H9 (cell line): ENCODE measurements around the gene KCNMB1. TPM values are rescaled to one million over a fixed set of nuclear protein-coding genes. Genes with fewer than 3 reads are reported as not detected.

ENCODE experiments used
- DNase-seq: peaks from one replicate; pipeline ENCODE4 v3.0.0-alpha.2; 2017
- H2AFZ ChIP-seq: one replicate; pipeline ENCODE4 v1.6.1; 2013; ENCODE audit warnings: mild to moderate bottlenecking, low read length, control low read depth, moderate library complexity
- H2AK5ac ChIP-seq: 2 replicates; pipeline ENCODE4 v1.6.1; 2013; ENCODE audit warnings: low read length, control low read depth, mixed read lengths; ENCODE audit not compliant: insufficient read length
- H2BK120ac ChIP-seq: one replicate; pipeline ENCODE4 v1.6.1; 2013; ENCODE audit warnings: low read depth, mild to moderate bottlenecking, low read length, control low read depth, inconsistent platforms; ENCODE audit not compliant: poor library complexity, severe bottlenecking
- H2BK12ac ChIP-seq: 2 replicates; pipeline ENCODE4 v1.6.1; 2013; ENCODE audit warnings: low read length, control low read depth, mixed read lengths, low read depth; ENCODE audit not compliant: insufficient read length
- H2BK15ac ChIP-seq: 2 replicates; pipeline ENCODE4 v1.6.1; 2013; ENCODE audit warnings: low read depth, low read length, control low read depth
- H2BK20ac ChIP-seq: one replicate; pipeline ENCODE4 v1.6.1; 2013; ENCODE audit warnings: low read depth, mild to moderate bottlenecking, low read length, control low read depth, inconsistent platforms; ENCODE audit not compliant: poor library complexity, severe bottlenecking
- H2BK5ac ChIP-seq: 2 replicates; pipeline ENCODE4 v1.6.1; 2013; ENCODE audit warnings: low read length, control low read depth, mixed read lengths; ENCODE audit not compliant: insufficient read length
- H3K14ac ChIP-seq: 2 replicates; pipeline ENCODE4 v1.6.1; 2013; ENCODE audit warnings: low read length, control low read depth; ENCODE audit not compliant: insufficient read depth
- H3K18ac ChIP-seq: 2 replicates; pipeline ENCODE4 v1.6.1; 2013; ENCODE audit warnings: low read depth, mild to moderate bottlenecking, mixed read lengths, low read length, control low read depth; ENCODE audit not compliant: insufficient read length
- H3K23ac ChIP-seq: 2 replicates; pipeline ENCODE4 v1.6.1; 2013; ENCODE audit warnings: low read length, control low read depth, mixed read lengths, low read depth; ENCODE audit not compliant: insufficient read length
- H3K23me2 ChIP-seq: 2 replicates; pipeline ENCODE4 v1.6.1; 2013; ENCODE audit warnings: low read depth, mild to moderate bottlenecking, mixed read lengths, low read length, control low read depth; ENCODE audit not compliant: insufficient read length, poor library complexity, severe bottlenecking
- H3K27ac ChIP-seq: 2 replicates; pipeline ENCODE4 v1.5.1; 2013; ENCODE audit warnings: low read length, control low read depth, mixed read lengths, low read depth; ENCODE audit not compliant: insufficient read length
- H3K27me3 ChIP-seq: 2 replicates; pipeline ENCODE4 v1.6.1; 2013; ENCODE audit warnings: low read length, control low read depth, inconsistent platforms; ENCODE audit not compliant: insufficient read depth
- H3K4ac ChIP-seq: 2 replicates; pipeline ENCODE4 v1.6.1; 2013; ENCODE audit warnings: low read depth, mild to moderate bottlenecking, control low read depth, inconsistent platforms, low read length, moderate library complexity
- H3K4me1 ChIP-seq: 2 replicates; pipeline ENCODE4 v1.6.1; 2013; ENCODE audit warnings: low read length, control low read depth, inconsistent platforms; ENCODE audit not compliant: insufficient read depth
- H3K4me2 ChIP-seq: 2 replicates; pipeline ENCODE4 v1.6.1; 2013; ENCODE audit warnings: low read length, control low read depth, mixed read lengths; ENCODE audit not compliant: insufficient read length, insufficient read depth
- H3K56ac ChIP-seq: 2 replicates; pipeline ENCODE4 v1.6.1; 2013; ENCODE audit warnings: low read depth, mild to moderate bottlenecking, mixed read lengths, low read length, control low read depth; ENCODE audit not compliant: insufficient read length
- H3K79me1 ChIP-seq: 2 replicates; pipeline ENCODE4 v1.6.1; 2013; ENCODE audit warnings: low read depth, mild to moderate bottlenecking, moderate library complexity, low read length, control low read depth, inconsistent platforms; ENCODE audit not compliant: insufficient read depth, poor library complexity, severe bottlenecking
- H3K79me2 ChIP-seq: 2 replicates; pipeline ENCODE4 v1.6.1; 2013; ENCODE audit warnings: low read length, control low read depth, inconsistent platforms; ENCODE audit not compliant: insufficient read depth
- H3K9ac ChIP-seq: 2 replicates; pipeline ENCODE4 v1.6.1; 2013; ENCODE audit warnings: low read length, control low read depth, mixed read lengths; ENCODE audit not compliant: insufficient read length; ENCODE audit errors: extremely low read depth
- H3K9me3 ChIP-seq: one replicate; pipeline ENCODE4 v1.6.1; 2013; ENCODE audit warnings: low read depth, low read length, inconsistent platforms; ENCODE audit not compliant: control insufficient read depth
- H3T11ph ChIP-seq: one replicate; pipeline ENCODE4 v1.6.1; 2013; ENCODE audit warnings: mild to moderate bottlenecking, low read length, control low read depth, inconsistent platforms
- H4K20me1 ChIP-seq: one replicate; pipeline ENCODE4 v1.6.1; 2013; ENCODE audit not compliant: control insufficient read depth, insufficient read length, insufficient read depth
- H4K5ac ChIP-seq: 2 replicates; pipeline ENCODE4 v1.6.1; 2013; ENCODE audit warnings: low read depth, mild to moderate bottlenecking, mixed read lengths, low read length, control low read depth; ENCODE audit not compliant: insufficient read length
- H4K8ac ChIP-seq: replicated peaks from 2 replicates; pipeline ENCODE4 v1.6.1; 2013; ENCODE audit warnings: low read length, control low read depth, mixed read lengths, low read depth; ENCODE audit not compliant: insufficient read length
- H4K91ac ChIP-seq: 2 replicates; pipeline ENCODE4 v1.6.1; 2013; ENCODE audit warnings: low read depth, mild to moderate bottlenecking, moderate library complexity, mixed read lengths, low read length, control low read depth; ENCODE audit not compliant: insufficient read length
- H3K27ac Mint-ChIP-seq, 3 experiments: 2 replicates in 2 of 3; 3 replicates in 1 of 3; pipeline ENCODE4 v1.8.0; 2020 to 2021; ENCODE audit warnings: mixed read lengths in 3 of 3, mild to moderate bottlenecking in 1 of 3, moderate library complexity in 1 of 3
- H3K27me3 Mint-ChIP-seq: 2 replicates; pipeline ENCODE4 v1.8.0; 2021; ENCODE audit warnings: low read depth, mild to moderate bottlenecking, moderate library complexity, mixed read lengths
- H3K36me3 Mint-ChIP-seq, 3 experiments: 2 replicates in 2 of 3; 3 replicates in 1 of 3; pipeline ENCODE4 v1.8.0; 2020 to 2021; ENCODE audit warnings: low read depth in 3 of 3, mixed read lengths in 3 of 3; ENCODE audit not compliant: insufficient read depth in 1 of 3
- H3K4me1 Mint-ChIP-seq, 2 experiments: 2 replicates each; pipeline ENCODE4 v1.8.0; 2020; ENCODE audit warnings: mixed read lengths in 2 of 2
- H3K4me3 Mint-ChIP-seq, 2 experiments: 2 replicates in 1 of 2; 3 replicates in 1 of 2; pipeline ENCODE4 v1.8.0; 2020 to 2021; ENCODE audit warnings: mild to moderate bottlenecking in 2 of 2, mixed read lengths in 2 of 2, moderate library complexity in 1 of 2
- H3K9me3 Mint-ChIP-seq, 2 experiments: 2 replicates in 1 of 2; 3 replicates in 1 of 2; pipeline ENCODE4 v1.8.0; 2020; ENCODE audit warnings: mild to moderate bottlenecking in 2 of 2, mixed read lengths in 2 of 2, moderate library complexity in 1 of 2
- WGBS: extraction: QIAGEN DNeasy Blood & Tissue Kit; methylation state at CpG from one replicate; pipeline ENCODE4 v1.1.7; 2013; ENCODE audit warnings: missing lambda C conversion rate, low lambda C conversion rate, mixed read lengths; ENCODE audit not compliant: insufficient read length; ENCODE audit errors: extremely low coverage; 5-methylcytosine and 5-hydroxymethylcytosine counted together
- total RNA-seq: library from RNA; stranded (reverse); gene quantifications from 2 replicates; pipeline ENCODE4 v1.2.1, GENCODE V29; 2021
- TF ChIP-seq, protein P1 (sequence below): fragments of 200-600 bp; sonication (generic); conservative IDR thresholded peaks from 3 replicates; pipeline ENCODE4 v1.8.0; 2021; ENCODE audit warnings: antibody characterized with exemption, mild to moderate bottlenecking

The KCNMB1 gene
- total RNA-seq, 1 experiment from 2014 or later: 0.28 TPM

- H2BK15ac ChIP-seq: no peak overlapping the region
- no peak overlapping the region for H2BK5ac ChIP-seq
- H3K56ac ChIP-seq: no peak overlapping the region
- H4K8ac ChIP-seq: no peak overlapping the region
- H3K23ac ChIP-seq: no peak overlapping the region
- DNase-seq: no peak
- H3K79me1 ChIP-seq: no peaks in the 10 kb centered on the region
- TF ChIP-seq, protein P1, sequence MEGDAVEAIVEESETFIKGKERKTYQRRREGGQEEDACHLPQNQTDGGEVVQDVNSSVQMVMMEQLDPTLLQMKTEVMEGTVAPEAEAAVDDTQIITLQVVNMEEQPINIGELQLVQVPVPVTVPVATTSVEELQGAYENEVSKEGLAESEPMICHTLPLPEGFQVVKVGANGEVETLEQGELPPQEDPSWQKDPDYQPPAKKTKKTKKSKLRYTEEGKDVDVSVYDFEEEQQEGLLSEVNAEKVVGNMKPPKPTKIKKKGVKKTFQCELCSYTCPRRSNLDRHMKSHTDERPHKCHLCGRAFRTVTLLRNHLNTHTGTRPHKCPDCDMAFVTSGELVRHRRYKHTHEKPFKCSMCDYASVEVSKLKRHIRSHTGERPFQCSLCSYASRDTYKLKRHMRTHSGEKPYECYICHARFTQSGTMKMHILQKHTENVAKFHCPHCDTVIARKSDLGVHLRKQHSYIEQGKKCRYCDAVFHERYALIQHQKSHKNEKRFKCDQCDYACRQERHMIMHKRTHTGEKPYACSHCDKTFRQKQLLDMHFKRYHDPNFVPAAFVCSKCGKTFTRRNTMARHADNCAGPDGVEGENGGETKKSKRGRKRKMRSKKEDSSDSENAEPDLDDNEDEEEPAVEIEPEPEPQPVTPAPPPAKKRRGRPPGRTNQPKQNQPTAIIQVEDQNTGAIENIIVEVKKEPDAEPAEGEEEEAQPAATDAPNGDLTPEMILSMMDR: no peak
- peaks cover 0 to 4% of the 10 kb centered on the region in 2 experiments; a peak in 2 of 5 replicates for H3K9me3 Mint-ChIP-seq
- peaks cover 4% of the 10 kb centered on the region for H3K27me3 Mint-ChIP-seq
- H3K4me3 Mint-ChIP-seq: no peak overlapping the region
- peaks cover 12% of the 10 kb centered on the region; the same call in 1 of the 2 replicates for H3K4me1 ChIP-seq
- H3K36me3 Mint-ChIP-seq: peaks cover 0 to 5% (median 0%) of the 10 kb centered on the region in 3 experiments; a peak in 1 of 7 replicates
- no peak overlapping the region for H2AK5ac ChIP-seq
- no peak overlapping the region for H3K14ac ChIP-seq
- no peaks in the 10 kb centered on the region for H3K27me3 ChIP-seq
- no peaks in the 10 kb centered on the region for H4K20me1 ChIP-seq
- no peak overlapping the region for H2BK12ac ChIP-seq
- no peak overlapping the region for H2BK120ac ChIP-seq
- no peak overlapping the region for H4K5ac ChIP-seq
- H3K9ac ChIP-seq: no peak overlapping the region
- no peaks in the 10 kb centered on the region for H3K9me3 ChIP-seq
- no peaks in the 10 kb centered on the region; the same call in 1 of the 2 replicates for H3K79me2 ChIP-seq
- no peaks in the 10 kb centered on the region for H3K23me2 ChIP-seq
- H4K91ac ChIP-seq: no peak overlapping the region
- H3T11ph ChIP-seq: no peak overlapping the region
- peak overlapping the region in 1 of 3 experiments; percentile 59; a peak in 2 of 7 replicates for H3K27ac Mint-ChIP-seq
- H3K18ac ChIP-seq: no peak overlapping the region
- no CpG with 5 or more reads among the region's 11 CpGs for WGBS
- H3K27ac ChIP-seq: no peak overlapping the region
- no peak overlapping the region for H2AFZ ChIP-seq
- no peak overlapping the region for H2BK20ac ChIP-seq
- H3K4ac ChIP-seq: no peak overlapping the region
- no peak overlapping the region for H3K4me2 ChIP-seq
- peaks cover 43 to 46% of the 10 kb centered on the region in 2 experiments for H3K4me1 Mint-ChIP-seq
Measured at GRCh38 chr5:170330568-170331054, 58.6 kb downstream of the KCNMB1 start.
